HepG2 (cell line): Measurements from ENCODE around the gene COPS6. TPM values are rescaled to one million over a fixed set of nuclear protein-coding genes. Genes with fewer than 3 reads are reported as not detected.

Experiments
- ARHGAP35 ChIP-seq: sonication (generic); formaldehyde crosslinking; IDR thresholded peaks from 2 replicates; pipeline ENCODE4 v1.9.0; 2022; ENCODE audit warnings: mild to moderate bottlenecking, inconsistent platforms, moderate library complexity, missing genetic modification reagents, borderline replicate concordance
- ATF5 ChIP-seq: sonication (generic); formaldehyde crosslinking; IDR thresholded peaks from 2 replicates; pipeline ENCODE4 v1.4.0; 2020; ENCODE audit warnings: mild to moderate bottlenecking, low read depth, missing genetic modification reagents
- CEBPG ChIP-seq: IDR thresholded peaks from 2 replicates; pipeline ENCODE4 v1.6.1; 2016
- ETV6 ChIP-seq: sonication (generic); formaldehyde crosslinking; conservative IDR thresholded peaks from 2 replicates; pipeline ENCODE4 v1.4.0; 2020; ENCODE audit warnings: missing genetic modification reagents
- GPBP1L1 ChIP-seq: sonication (generic); formaldehyde crosslinking; IDR thresholded peaks from 2 replicates; pipeline ENCODE4 v1.5.0; 2020; ENCODE audit warnings: mild to moderate bottlenecking, missing genetic modification reagents
- GZF1 ChIP-seq: sonication (generic); formaldehyde crosslinking; IDR thresholded peaks from 2 replicates; pipeline ENCODE4 v1.5.1; 2020; ENCODE audit warnings: mild to moderate bottlenecking, missing genetic modification reagents
- HBP1 ChIP-seq: IDR thresholded peaks from 2 replicates; pipeline ENCODE4 v1.6.1; 2016; ENCODE audit warnings: low read depth, control low read depth
- HOXA9 ChIP-seq: sonication (generic); formaldehyde crosslinking; IDR thresholded peaks from 2 replicates; pipeline ENCODE4 v1.8.1; 2022; ENCODE audit warnings: missing genetic modification reagents, mild to moderate bottlenecking, moderate library complexity, borderline replicate concordance
- IRF2 ChIP-seq: IDR thresholded peaks from 2 replicates; pipeline ENCODE4 v1.6.1; 2018; ENCODE audit warnings: missing genetic modification reagents, missing compliant biosample characterization
- JUN ChIP-seq: sonication (generic); formaldehyde crosslinking; IDR thresholded peaks from 2 replicates; pipeline ENCODE4 v1.4.0; 2020; ENCODE audit warnings: mild to moderate bottlenecking, missing genetic modification reagents
- KDM1A ChIP-seq: IDR thresholded peaks from 2 replicates; pipeline ENCODE4 v1.6.1; 2016; ENCODE audit warnings: missing compliant biosample characterization
- NONO ChIP-seq, 2 experiments: fragments of 450-650 bp in 1 of 2; sonication (generic) in 1 of 2; formaldehyde crosslinking in 1 of 2; IDR thresholded peaks in 1 of 2; conservative IDR thresholded peaks in 1 of 2; 2 replicates each; pipeline versions ENCODE4 v1.6.1 to v1.8.0; 2017 to 2022; ENCODE audit warnings: mild to moderate bottlenecking in 1 of 2, missing genetic modification reagents in 1 of 2, moderate library complexity in 1 of 2
- REL ChIP-seq: sonication (generic); formaldehyde crosslinking; conservative IDR thresholded peaks from 2 replicates; pipeline ENCODE4 v1.8.0; 2022; ENCODE audit warnings: mild to moderate bottlenecking, missing genetic modification reagents, moderate library complexity
- RELA ChIP-seq: sonication (generic); formaldehyde crosslinking; IDR thresholded peaks from 2 replicates; pipeline ENCODE4 v1.4.0; 2020; ENCODE audit warnings: missing genetic modification reagents
- SMARCC2 ChIP-seq: fragments of 450-650 bp; IDR thresholded peaks from 2 replicates; pipeline ENCODE4 v1.6.1; 2017; ENCODE audit warnings: antibody characterized with exemption, mild to moderate bottlenecking
- SMC3 ChIP-seq: IDR thresholded peaks from 2 replicates; pipeline ENCODE4 v1.6.1; 2011; ENCODE audit warnings: low read length, improper control_type of control experiment
- SRF ChIP-seq: IDR thresholded peaks from 2 replicates; pipeline ENCODE4 v1.6.1; 2011; ENCODE audit warnings: mild to moderate bottlenecking, low read depth, low read length, moderate library complexity
- THAP9 ChIP-seq: sonication (generic); formaldehyde crosslinking; IDR thresholded peaks from 2 replicates; pipeline ENCODE4; 2020; ENCODE audit warnings: missing genetic modification reagents, mild to moderate bottlenecking, borderline replicate concordance
- ZNF224 ChIP-seq: sonication (generic); formaldehyde crosslinking; IDR thresholded peaks from 2 replicates; pipeline ENCODE4 v1.5.0; 2020; ENCODE audit warnings: mild to moderate bottlenecking, missing genetic modification reagents
- ZNF225 ChIP-seq: sonication (generic); formaldehyde crosslinking; IDR thresholded peaks from 2 replicates; pipeline ENCODE4 v1.4.0; 2020; ENCODE audit warnings: mild to moderate bottlenecking, missing genetic modification reagents
- ZXDC ChIP-seq: sonication (generic); formaldehyde crosslinking; IDR thresholded peaks from 2 replicates; pipeline ENCODE4 v1.5.0; 2020; ENCODE audit warnings: mild to moderate bottlenecking, missing genetic modification reagents
- polyA plus RNA-seq, 8 experiments: library from polyadenylated mRNA; depleted of rRNA in 3 of 8; stranded (reverse) in 7 of 8; unstranded in 1 of 8; fragments of >200 nt; fragmentation: Illumina TruSeq in 4 of 8; extraction: Trizol in 4 of 8; gene quantifications; 2 replicates each; pipeline versions ENCODE4 v1.2.1 to v1.2.3, GENCODE V29; 2011 to 2016; ENCODE audit warnings: low read depth in 4 of 8, missing spikeins in 1 of 8, mixed read lengths in 1 of 8; ENCODE audit not compliant: insufficient read depth in 1 of 8
- total RNA-seq, 5 experiments: library from RNA; depleted of rRNA; stranded (reverse); fragments of >200 nt; fragmentation: Illumina TruSeq; extraction: Trizol; gene quantifications; 2 replicates each; pipeline ENCODE4 v1.2.3, GENCODE V29; 2016; ENCODE audit warnings: low read depth in 1 of 5

Gene COPS6
- total and polyA plus RNA-seq, 2 of the 13 experiments (the other 11 are each of a cell fraction or from before 2014, with no cell fraction given): 33.4 to 117 TPM

- TF ChIP-seq ATF5 (no peak), CEBPG (CRISPR knock-in tag) (0 out of 2 replicates have a peak, but pooled peaks have one; percentile 3), HOXA9 (CRISPR knock-in tag) (no peak), REL (no peak), ZXDC (CRISPR knock-in tag) (no peak), RELA (no peak), ETV6 (CRISPR knock-in tag) (no peak), IRF2 (CRISPR knock-in tag) (no peak; the same call in 1 of the 2 replicates), GPBP1L1 (CRISPR knock-in tag) (no peak), GZF1 (no peak), SMARCC2 (no peak), KDM1A (CRISPR knock-in tag) (no peak), ZNF224 (0 out of 2 replicates have a peak, but pooled peaks have one; percentile 37), THAP9 (CRISPR knock-in tag) (peak; percentile 83; the same call in 1 of the 2 replicates), ARHGAP35 (no peak; the same call in 1 of the 2 replicates), SMC3 (no peak), SRF (no peak), ZNF225 (CRISPR knock-in tag) (no peak), HBP1 (CRISPR knock-in tag) (no peak), JUN (no peak), NONO (IDR thresholded peaks at IDR 0.05) (no peak), NONO (CRISPR knock-in tag; conservative IDR thresholded peaks at IDR 0.05) (peak; percentile 56; the same call in 1 of the 2 replicates)
Observed at GRCh38 chr7:100049441-100050291, 39.1 kb upstream of the COPS6 start, which contains the start of gene ZSCAN21 (continued).
